Measurements from ENCODE around the gene PGPEP1.
"Not testable (repeated sequence)": the region's sequence is repeated elsewhere in the genome, so short reads cannot be mapped to it uniquely, and the experiment has no call there.

Gene PGPEP1

GRCh38 chr19:18349524-18350128 is 9.2 kb downstream of the PGPEP1 start:
- H3K27me3 ChIP-seq (ENCODE audit: control insufficient read depth in 1 of 2, insufficient read depth in 2 of 2, low read length in 2 of 2): no peaks in the 10 kb centered on the region
- no peaks in the 10 kb centered on the region for H3K9me3 ChIP-seq (ENCODE audit: control insufficient read depth in 2 of 2, low read length in 2 of 2)
- no peak overlapping the region for H3K9ac ChIP-seq (ENCODE audit: low read length in 2 of 2)
- no peak overlapping the region for H3K4me3 ChIP-seq (ENCODE audit: low read length in 2 of 2)
- H3K4me1 ChIP-seq (ENCODE audit: control insufficient read depth, insufficient read depth, low read length): no peaks in the 10 kb centered on the region
- H3K36me3 ChIP-seq (ENCODE audit: control insufficient read depth in 2 of 2, insufficient read depth in 2 of 2, low read length in 2 of 2): peaks cover 0 to 2% of the 10 kb centered on the region in 2 donors
- H3K27ac ChIP-seq (ENCODE audit: low read length): no peak overlapping the region

- Histone ChIP-seq H3K27me3 (ENCODE audit: control insufficient read depth in 1 of 2, insufficient read depth in 2 of 2, low read length in 2 of 2) (no peaks in the 10 kb centered on the region), H3K4me3 (ENCODE audit: low read length in 2 of 2) (no peak overlapping the region), H3K4me1 (ENCODE audit: control insufficient read depth, insufficient read depth, low read length) (no peaks in the 10 kb centered on the region), H3K27ac (ENCODE audit: low read length) (no peak overlapping the region), H3K9ac (ENCODE audit: low read length in 2 of 2) (no peak overlapping the region), H3K36me3 (ENCODE audit: control insufficient read depth in 2 of 2, insufficient read depth in 2 of 2, low read length in 2 of 2) (peaks cover 1 to 2% of the 10 kb centered on the region in 2 donors), H3K9me3 (ENCODE audit: control insufficient read depth in 2 of 2, low read length in 2 of 2) (no peaks in the 10 kb centered on the region)
Measured at GRCh38 chr19:18350490-18350889, 10.1 kb downstream of the PGPEP1 start.

GRCh38 chr19:18351544-18351943 is 11.1 kb downstream of the PGPEP1 start:
- Histone ChIP-seq H3K36me3 (ENCODE audit: control insufficient read depth in 2 of 2, insufficient read depth in 2 of 2, low read length in 2 of 2) (peaks cover 5 to 6% of the 10 kb centered on the region in 2 donors), H3K4me1 (ENCODE audit: control insufficient read depth, insufficient read depth, low read length) (no peaks in the 10 kb centered on the region), H3K9ac (ENCODE audit: low read length in 2 of 2) (no peak overlapping the region), H3K27me3 (ENCODE audit: control insufficient read depth in 1 of 2, insufficient read depth in 2 of 2, low read length in 2 of 2) (no peaks in the 10 kb centered on the region), H3K9me3 (ENCODE audit: control insufficient read depth in 2 of 2, low read length in 2 of 2) (no peaks in the 10 kb centered on the region), H3K4me3 (ENCODE audit: low read length in 2 of 2) (no peak overlapping the region), H3K27ac (ENCODE audit: low read length) (no peak overlapping the region)

GRCh38 chr19:18353378-18354005 is 13.1 kb downstream of the PGPEP1 start:
- no peaks in the 10 kb centered on the region for H3K4me1 ChIP-seq (ENCODE audit: control insufficient read depth, insufficient read depth, low read length)
- H3K9me3 ChIP-seq (ENCODE audit: control insufficient read depth in 2 of 2, low read length in 2 of 2): no peaks in the 10 kb centered on the region
- H3K36me3 ChIP-seq (ENCODE audit: control insufficient read depth in 2 of 2, insufficient read depth in 2 of 2, low read length in 2 of 2): peaks cover 14 to 16% of the 10 kb centered on the region in 2 donors
- no peaks in the 10 kb centered on the region for H3K27me3 ChIP-seq (ENCODE audit: control insufficient read depth in 1 of 2, insufficient read depth in 2 of 2, low read length in 2 of 2)
- H3K9ac ChIP-seq (ENCODE audit: low read length in 2 of 2): no peak overlapping the region
- H3K4me3 ChIP-seq (ENCODE audit: low read length in 2 of 2): no peak overlapping the region
- no peak overlapping the region for H3K27ac ChIP-seq (ENCODE audit: low read length)

- H3K9ac ChIP-seq (ENCODE audit: low read length in 2 of 2); H3K27me3 ChIP-seq (ENCODE audit: control insufficient read depth in 1 of 2, insufficient read depth in 2 of 2, low read length in 2 of 2); H3K4me3 ChIP-seq (ENCODE audit: low read length in 2 of 2); H3K4me1 ChIP-seq (ENCODE audit: control insufficient read depth, insufficient read depth, low read length); H3K27ac ChIP-seq (ENCODE audit: low read length); H3K9me3 ChIP-seq (ENCODE audit: control insufficient read depth in 2 of 2, low read length in 2 of 2): not testable (repeated sequence)
- H3K36me3 ChIP-seq (ENCODE audit: control insufficient read depth in 2 of 2, insufficient read depth in 2 of 2, low read length in 2 of 2): peaks cover 18 to 19% of the 10 kb centered on the region in 2 donors
Measured at GRCh38 chr19:18354743-18355142, 14.3 kb downstream of the PGPEP1 start.

- H3K27ac ChIP-seq (ENCODE audit: low read length): no peak overlapping the region
- no peaks in the 10 kb centered on the region for H3K9me3 ChIP-seq (ENCODE audit: control insufficient read depth in 2 of 2, low read length in 2 of 2)
- no peak overlapping the region for H3K4me3 ChIP-seq (ENCODE audit: low read length in 2 of 2)
- peaks cover 22% of the 10 kb centered on the region in 2 donors for H3K36me3 ChIP-seq (ENCODE audit: control insufficient read depth in 2 of 2, insufficient read depth in 2 of 2, low read length in 2 of 2)
- H3K9ac ChIP-seq (ENCODE audit: low read length in 2 of 2): no peak overlapping the region
- H3K4me1 ChIP-seq (ENCODE audit: control insufficient read depth, insufficient read depth, low read length): no peaks in the 10 kb centered on the region
- no peaks in the 10 kb centered on the region for H3K27me3 ChIP-seq (ENCODE audit: control insufficient read depth in 1 of 2, insufficient read depth in 2 of 2, low read length in 2 of 2)
Measured at GRCh38 chr19:18357041-18357440, 16.6 kb downstream of the PGPEP1 start.

GRCh38 chr19:18361646-18362045 is 21.2 kb downstream of the PGPEP1 start:
- no peak overlapping the region for H3K27ac ChIP-seq (ENCODE audit: low read length)
- no peaks in the 10 kb centered on the region for H3K9me3 ChIP-seq (ENCODE audit: control insufficient read depth in 2 of 2, low read length in 2 of 2)
- H3K27me3 ChIP-seq (ENCODE audit: control insufficient read depth in 1 of 2, insufficient read depth in 2 of 2, low read length in 2 of 2): no peaks in the 10 kb centered on the region
- H3K4me3 ChIP-seq (ENCODE audit: low read length in 2 of 2): no peak overlapping the region
- H3K4me1 ChIP-seq (ENCODE audit: control insufficient read depth, insufficient read depth, low read length): peaks cover 6% of the 10 kb centered on the region
- H3K9ac ChIP-seq (ENCODE audit: low read length in 2 of 2): no peak overlapping the region
- H3K36me3 ChIP-seq (ENCODE audit: control insufficient read depth in 2 of 2, insufficient read depth in 2 of 2, low read length in 2 of 2): peaks cover 19 to 23% of the 10 kb centered on the region in 2 donors

GRCh38 chr19:18362934-18363542 is 22.6 kb downstream of the PGPEP1 start:
- no peak overlapping the region for H3K9ac ChIP-seq (ENCODE audit: low read length in 2 of 2)
- no peaks in the 10 kb centered on the region for H3K9me3 ChIP-seq (ENCODE audit: control insufficient read depth in 2 of 2, low read length in 2 of 2)
- peaks cover 7 to 15% of the 10 kb centered on the region in 2 donors for H3K36me3 ChIP-seq (ENCODE audit: control insufficient read depth in 2 of 2, insufficient read depth in 2 of 2, low read length in 2 of 2)
- H3K4me3 ChIP-seq (ENCODE audit: low read length in 2 of 2): no peak overlapping the region
- H3K27ac ChIP-seq (ENCODE audit: low read length): no peak overlapping the region
- peaks cover 6% of the 10 kb centered on the region for H3K4me1 ChIP-seq (ENCODE audit: control insufficient read depth, insufficient read depth, low read length)
- H3K27me3 ChIP-seq (ENCODE audit: control insufficient read depth in 1 of 2, insufficient read depth in 2 of 2, low read length in 2 of 2): no peaks in the 10 kb centered on the region

- Histone ChIP-seq H3K9me3 (ENCODE audit: control insufficient read depth in 2 of 2, low read length in 2 of 2) (no peaks in the 10 kb centered on the region), H3K4me1 (ENCODE audit: control insufficient read depth, insufficient read depth, low read length) (peaks cover 6% of the 10 kb centered on the region), H3K36me3 (ENCODE audit: control insufficient read depth in 2 of 2, insufficient read depth in 2 of 2, low read length in 2 of 2) (peaks cover 7 to 15% of the 10 kb centered on the region in 2 donors), H3K9ac (ENCODE audit: low read length in 2 of 2) (no peak overlapping the region), H3K27ac (ENCODE audit: low read length) (no peak overlapping the region), H3K4me3 (ENCODE audit: low read length in 2 of 2) (no peak overlapping the region), H3K27me3 (ENCODE audit: control insufficient read depth in 1 of 2, insufficient read depth in 2 of 2, low read length in 2 of 2) (no peaks in the 10 kb centered on the region)
Measured at GRCh38 chr19:18363787-18364186, 23.4 kb downstream of the PGPEP1 start.

GRCh38 chr19:18364277-18364825 is 24.0 kb downstream of the PGPEP1 start:
- not testable (repeated sequence) for H3K27ac ChIP-seq (ENCODE audit: low read length)

More at GRCh38 chr19:18364277-18364825, 24.0 kb downstream of the PGPEP1 start:
- not testable (repeated sequence) for H3K4me3 ChIP-seq (ENCODE audit: low read length in 2 of 2); H3K4me1 ChIP-seq (ENCODE audit: control insufficient read depth, insufficient read depth, low read length); H3K9me3 ChIP-seq (ENCODE audit: control insufficient read depth in 2 of 2, low read length in 2 of 2); H3K27me3 ChIP-seq (ENCODE audit: control insufficient read depth in 1 of 2, insufficient read depth in 2 of 2, low read length in 2 of 2); H3K9ac ChIP-seq (ENCODE audit: low read length in 2 of 2)
- H3K36me3 ChIP-seq (ENCODE audit: control insufficient read depth in 2 of 2, insufficient read depth in 2 of 2, low read length in 2 of 2): peaks cover 4 to 12% of the 10 kb centered on the region in 2 donors

All from stomach smooth muscle (tissue), 2 donors.